ENCODE measurements around the gene SCAPER.

DNA sequence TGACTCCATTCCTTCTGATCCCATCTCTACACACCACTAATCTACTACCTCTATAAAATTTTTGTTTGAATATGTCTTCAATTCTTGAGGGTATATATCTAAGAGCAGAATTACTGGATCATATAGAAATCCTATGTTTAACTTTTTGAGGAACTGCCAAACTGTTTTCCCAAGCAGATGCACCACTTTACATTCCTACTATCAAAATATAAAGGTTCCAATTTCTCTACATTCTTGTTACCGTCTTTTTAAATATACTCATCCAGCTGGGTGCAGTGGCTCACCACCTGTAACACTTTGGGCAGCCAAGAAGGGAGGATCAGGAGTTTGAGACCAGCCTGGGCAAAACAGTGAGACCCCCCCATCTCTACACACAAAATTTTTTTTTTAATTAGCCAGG lies 268.0 kb downstream of the SCAPER start:
- TF ChIP-seq POLR2A (IDR thresholded peaks at IDR 0.05; ENCODE audit: low read length) (no peak), CTCF (IDR thresholded peaks at IDR 0.05) (no peak), CBX8 (IDR thresholded peaks at IDR 0.05) (no peak), ELK1 (IDR thresholded peaks at IDR 0.05; ENCODE audit: low read depth, low read length) (no peak), ZNF302 (CRISPR knock-in tag; IDR thresholded peaks at IDR 0.05) (no peak), USF2 (IDR thresholded peaks at IDR 0.05) (no peak), RARB (CRISPR knock-in tag; IDR thresholded peaks at IDR 0.05) (no peak), EHMT2 (IDR thresholded peaks at IDR 0.05; ENCODE audit: low read depth) (no peak), JUN (IDR thresholded peaks at IDR 0.05) (no peak), RAD21 (conservative IDR thresholded peaks at IDR 0.05 in 1 of 2, IDR thresholded peaks at IDR 0.05 in 1 of 2) (no peak), CEBPB (IDR thresholded peaks at IDR 0.05) (no peak), ESRRA (IDR thresholded peaks at IDR 0.05; ENCODE audit: borderline replicate concordance, low read length) (no peak), SMC3 (IDR thresholded peaks at IDR 0.05) (no peak), EP300 (IDR thresholded peaks at IDR 0.05) (no peak)

Measured in A549 (cell line).